ENCODE measurements around the gene PKHD1. TPM values are rescaled to one million over a fixed set of nuclear protein-coding genes. Genes with fewer than 3 reads are reported as not detected.
"Not testable (repeated sequence)": the region's sequence is repeated elsewhere in the genome, so short reads cannot be mapped to it uniquely, and the experiment has no call there.

Gene PKHD1
- total RNA-seq, 2 donors from 2014 or later = 0.20 TPM

- Histone ChIP-seq H3K4me1 (ENCODE audit: control insufficient read depth, insufficient read depth, low read length) (no peaks in the 10 kb centered on the region), H3K9ac (ENCODE audit: extremely low read depth, low read length, poor library complexity, severe bottlenecking) (peak overlapping the region; percentile 11), H3K36me3 (ENCODE audit: control insufficient read depth, insufficient read depth, low read length) (no peaks in the 10 kb centered on the region), H3K9me3 (ENCODE audit: control insufficient read depth, low read length) (peaks cover 39% of the 10 kb centered on the region), H3K27ac (ENCODE audit: low read depth, low read length) (no peak overlapping the region), H3K27me3 (ENCODE audit: control insufficient read depth, insufficient read depth, low read length, poor library complexity, severe bottlenecking) (no peaks in the 10 kb centered on the region), H3K4me3 (ENCODE audit: low read length) (peak overlapping the region; percentile 5)
- Mint-ChIP-seq H3K36me3 (ENCODE audit: low read depth) (no peaks in the 10 kb centered on the region), H3K9me3 (peaks cover 30% of the 10 kb centered on the region), H3K27me3 (ENCODE audit: insufficient read depth) (peaks cover 31% of the 10 kb centered on the region), H3K27ac (no peak overlapping the region), H3K4me1 (peaks cover 30% of the 10 kb centered on the region), H3K4me3 (no peak overlapping the region)
- TF ChIP-seq CTCF (conservative IDR thresholded peaks at IDR 0.05) = no peak
- 83% methylated on average over 1 of the region's 1 CpG; no CpG with 5 or more reads in 1 of the 2 experiments for WGBS, 2 experiments (ENCODE audit: insufficient coverage in 1 of 2, insufficient read length in 1 of 2)
- DNase-seq = no peak
Measured at GRCh38 chr6:51927450-51927849, 160.0 kb downstream of the PKHD1 start.

- H3K4me1 Mint-ChIP-seq = peaks cover 29% of the 10 kb centered on the region
- H3K27ac Mint-ChIP-seq = no peak overlapping the region
- H3K4me3 Mint-ChIP-seq = no peak overlapping the region
- no peaks in the 10 kb centered on the region for H3K27me3 ChIP-seq (ENCODE audit: control insufficient read depth, insufficient read depth, low read length, poor library complexity, severe bottlenecking)
- H3K36me3 ChIP-seq (ENCODE audit: control insufficient read depth, insufficient read depth, low read length) = no peaks in the 10 kb centered on the region
- H3K9ac ChIP-seq (ENCODE audit: extremely low read depth, low read length, poor library complexity, severe bottlenecking) = no peak overlapping the region
- 92 to 95% methylated on average over 4 to 5 of the region's 5 CpGs for WGBS, 2 experiments (ENCODE audit: insufficient coverage in 1 of 2, insufficient read length in 1 of 2)
- peaks cover 41% of the 10 kb centered on the region for H3K9me3 ChIP-seq (ENCODE audit: control insufficient read depth, low read length)
- no peaks in the 10 kb centered on the region for H3K36me3 Mint-ChIP-seq (ENCODE audit: low read depth)
- peaks cover 43% of the 10 kb centered on the region for H3K9me3 Mint-ChIP-seq
- DNase-seq = no peak
- no peaks in the 10 kb centered on the region for H3K4me1 ChIP-seq (ENCODE audit: control insufficient read depth, insufficient read depth, low read length)
- no peak for TF ChIP-seq CTCF (conservative IDR thresholded peaks at IDR 0.05)
- H3K4me3 ChIP-seq (ENCODE audit: low read length) = peak overlapping the region; percentile 41
- H3K27ac ChIP-seq (ENCODE audit: low read depth, low read length) = no peak overlapping the region
- peaks cover 24% of the 10 kb centered on the region for H3K27me3 Mint-ChIP-seq (ENCODE audit: insufficient read depth)
Measured at GRCh38 chr6:51926125-51926524, 161.3 kb downstream of the PKHD1 start.

GRCh38 chr6:51922479-51922878, 164.9 kb downstream of the PKHD1 start:
- WGBS, 2 experiments (ENCODE audit: insufficient coverage in 1 of 2, insufficient read length in 1 of 2) = 94 to 100% methylated on average over 2 to 9 of the region's 9 CpGs
- peaks cover 64% of the 10 kb centered on the region for H3K9me3 Mint-ChIP-seq
- H3K9ac ChIP-seq (ENCODE audit: extremely low read depth, low read length, poor library complexity, severe bottlenecking); H3K4me1 ChIP-seq (ENCODE audit: control insufficient read depth, insufficient read depth, low read length); H3K36me3 Mint-ChIP-seq (ENCODE audit: low read depth); H3K4me1 Mint-ChIP-seq; DNase-seq; H3K27ac Mint-ChIP-seq; H3K36me3 ChIP-seq (ENCODE audit: control insufficient read depth, insufficient read depth, low read length); H3K27me3 Mint-ChIP-seq (ENCODE audit: insufficient read depth); H3K27me3 ChIP-seq (ENCODE audit: control insufficient read depth, insufficient read depth, low read length, poor library complexity, severe bottlenecking); H3K27ac ChIP-seq (ENCODE audit: low read depth, low read length); H3K4me3 Mint-ChIP-seq: not testable (repeated sequence)
- Histone ChIP-seq H3K4me3 (ENCODE audit: low read length) (peak overlapping the region; percentile 19), H3K9me3 (ENCODE audit: control insufficient read depth, low read length) (peaks cover 49% of the 10 kb centered on the region)

- H3K27me3 Mint-ChIP-seq (ENCODE audit: insufficient read depth); H3K36me3 Mint-ChIP-seq (ENCODE audit: low read depth): not testable (repeated sequence)
- WGBS, 2 experiments (ENCODE audit: insufficient coverage in 1 of 2, insufficient read length in 1 of 2) = 92 to 94% methylated on average over 2 of the region's 2 CpGs
Measured at GRCh38 chr6:51918347-51918746, 169.1 kb downstream of the PKHD1 start.

More at GRCh38 chr6:51918347-51918746, 169.1 kb downstream of the PKHD1 start:
- H3K4me1 ChIP-seq (ENCODE audit: control insufficient read depth, insufficient read depth, low read length); H3K27ac ChIP-seq (ENCODE audit: low read depth, low read length); H3K27ac Mint-ChIP-seq; H3K4me1 Mint-ChIP-seq; H3K36me3 ChIP-seq (ENCODE audit: control insufficient read depth, insufficient read depth, low read length); H3K9ac ChIP-seq (ENCODE audit: extremely low read depth, low read length, poor library complexity, severe bottlenecking); DNase-seq; H3K27me3 ChIP-seq (ENCODE audit: control insufficient read depth, insufficient read depth, low read length, poor library complexity, severe bottlenecking); H3K4me3 Mint-ChIP-seq; H3K4me3 ChIP-seq (ENCODE audit: low read length): not testable (repeated sequence)
- H3K9me3 ChIP-seq (ENCODE audit: control insufficient read depth, low read length) = peaks cover 19% of the 10 kb centered on the region
- peaks cover 42% of the 10 kb centered on the region for H3K9me3 Mint-ChIP-seq
